ENCODE data around the gene COX19. TPM values are rescaled to one million over a fixed set of nuclear protein-coding genes. Genes with fewer than 3 reads are reported as not detected.

The COX19 gene
- total and polyA plus RNA-seq, 2 of the 13 experiments (the other 11 are each of a cell fraction or from before 2014, with no cell fraction given) = 11.5 to 21.7 TPM

DNA sequence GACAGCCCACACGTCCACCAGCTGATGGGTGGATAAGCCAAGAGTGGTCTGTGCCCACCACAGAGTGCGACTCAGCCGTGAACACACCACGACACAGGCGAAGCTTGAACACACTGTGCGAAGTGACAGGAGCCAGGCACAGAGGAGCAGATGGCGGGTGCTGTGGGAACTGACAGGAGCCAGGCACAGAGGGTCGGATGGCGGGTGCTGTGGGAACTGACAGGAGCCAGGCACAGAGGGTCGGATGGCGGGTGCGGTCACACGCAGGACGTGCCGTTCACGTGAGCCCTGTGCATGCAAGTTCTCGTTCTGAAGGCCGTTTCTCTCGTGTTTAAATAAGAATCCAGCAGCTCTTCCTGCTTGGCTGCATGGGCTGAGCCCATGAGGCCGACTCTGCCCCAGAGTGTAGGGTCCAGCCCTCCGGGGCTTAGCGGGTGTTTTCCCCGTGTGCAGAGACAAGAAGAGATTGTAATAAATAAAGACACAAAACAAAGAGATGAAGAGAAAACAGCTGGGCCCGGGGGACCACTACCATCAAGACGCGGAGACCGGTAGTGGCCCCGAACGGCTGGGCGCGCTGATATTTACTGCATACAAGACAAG lies 15.0 kb downstream of the COX19 start (continued):
- TF ChIP-seq AHR (CRISPR knock-in tag; IDR thresholded peaks at IDR 0.05) (0 out of 2 replicates have a peak, but pooled peaks have one; percentile 25), HNRNPK (IDR thresholded peaks at IDR 0.05; ENCODE audit: low read depth, low read length, poor library complexity, severe bottlenecking) (no peak), ZFP36L2 (CRISPR knock-in tag; IDR thresholded peaks at IDR 0.05) (no peak), MIXL1 (CRISPR knock-in tag; IDR thresholded peaks at IDR 0.05) (no peak), MED1 (CRISPR knock-in tag; IDR thresholded peaks at IDR 0.05) (peak; percentile 87), ZBTB7A (CRISPR knock-in tag; IDR thresholded peaks at IDR 0.05) (peak; percentile 87), ZNF569 (CRISPR knock-in tag; IDR thresholded peaks at IDR 0.05; ENCODE audit: borderline replicate concordance) (no peak), RAD21 (CRISPR knock-in tag; IDR thresholded peaks at IDR 0.05) (no peak), ZNF207 (IDR thresholded peaks at IDR 0.05; ENCODE audit: borderline replicate concordance) (no peak), ZNF839 (CRISPR knock-in tag; IDR thresholded peaks at IDR 0.05; ENCODE audit: borderline replicate concordance) (no peak), KAT8 (CRISPR knock-in tag; IDR thresholded peaks at IDR 0.05) (peak; percentile 54; the same call in 1 of the 2 replicates), GFI1 (CRISPR knock-in tag; IDR thresholded peaks at IDR 0.05; ENCODE audit: borderline replicate concordance) (no peak), KDM5A (IDR thresholded peaks at IDR 0.05; ENCODE audit: borderline replicate concordance, low read length) (no peak), ZNF510 (CRISPR knock-in tag; IDR thresholded peaks at IDR 0.05; ENCODE audit: low read depth) (no peak), ZC3H4 (CRISPR knock-in tag; IDR thresholded peaks at IDR 0.05; ENCODE audit: borderline replicate concordance) (no peak), CREB1 (IDR thresholded peaks at IDR 0.05) (no peak), CREB1 (CRISPR knock-in tag; IDR thresholded peaks at IDR 0.05) (no peak), CTCF (CRISPR knock-in tag; IDR thresholded peaks at IDR 0.05) (0 out of 2 replicates have a peak, but pooled peaks have one; percentile 4), KDM3A (CRISPR knock-in tag; IDR thresholded peaks at IDR 0.05; ENCODE audit: low read depth) (no peak), KLF16 (CRISPR knock-in tag; IDR thresholded peaks at IDR 0.05) (0 out of 4 replicates have a peak, but pooled peaks of 1 of the 2 experiments have one; percentile 44), SPEN (CRISPR knock-in tag; IDR thresholded peaks at IDR 0.05; ENCODE audit: low read depth) (peak; percentile 95), DR1 (CRISPR knock-in tag; IDR thresholded peaks at IDR 0.05) (no peak), REXO4 (CRISPR knock-in tag; IDR thresholded peaks at IDR 0.05; ENCODE audit: borderline replicate concordance) (no peak)
- TF ChIP-seq, protein P1, sequence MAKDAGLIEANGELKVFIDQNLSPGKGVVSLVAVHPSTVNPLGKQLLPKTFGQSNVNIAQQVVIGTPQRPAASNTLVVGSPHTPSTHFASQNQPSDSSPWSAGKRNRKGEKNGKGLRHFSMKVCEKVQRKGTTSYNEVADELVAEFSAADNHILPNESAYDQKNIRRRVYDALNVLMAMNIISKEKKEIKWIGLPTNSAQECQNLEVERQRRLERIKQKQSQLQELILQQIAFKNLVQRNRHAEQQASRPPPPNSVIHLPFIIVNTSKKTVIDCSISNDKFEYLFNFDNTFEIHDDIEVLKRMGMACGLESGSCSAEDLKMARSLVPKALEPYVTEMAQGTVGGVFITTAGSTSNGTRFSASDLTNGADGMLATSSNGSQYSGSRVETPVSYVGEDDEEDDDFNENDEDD (CRISPR knock-in tag; IDR thresholded peaks at IDR 0.05; ENCODE audit: borderline replicate concordance) = peak; percentile 30; the same call in 1 of the 2 replicates
- TF ChIP-seq, protein P2, sequence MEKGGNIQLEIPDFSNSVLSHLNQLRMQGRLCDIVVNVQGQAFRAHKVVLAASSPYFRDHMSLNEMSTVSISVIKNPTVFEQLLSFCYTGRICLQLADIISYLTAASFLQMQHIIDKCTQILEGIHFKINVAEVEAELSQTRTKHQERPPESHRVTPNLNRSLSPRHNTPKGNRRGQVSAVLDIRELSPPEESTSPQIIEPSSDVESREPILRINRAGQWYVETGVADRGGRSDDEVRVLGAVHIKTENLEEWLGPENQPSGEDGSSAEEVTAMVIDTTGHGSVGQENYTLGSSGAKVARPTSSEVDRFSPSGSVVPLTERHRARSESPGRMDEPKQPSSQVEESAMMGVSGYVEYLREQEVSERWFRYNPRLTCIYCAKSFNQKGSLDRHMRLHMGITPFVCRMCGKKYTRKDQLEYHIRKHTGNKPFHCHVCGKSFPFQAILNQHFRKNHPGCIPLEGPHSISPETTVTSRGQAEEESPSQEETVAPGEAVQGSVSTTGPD (CRISPR knock-in tag; IDR thresholded peaks at IDR 0.05) = no peak
- TF ChIP-seq, protein P3, sequence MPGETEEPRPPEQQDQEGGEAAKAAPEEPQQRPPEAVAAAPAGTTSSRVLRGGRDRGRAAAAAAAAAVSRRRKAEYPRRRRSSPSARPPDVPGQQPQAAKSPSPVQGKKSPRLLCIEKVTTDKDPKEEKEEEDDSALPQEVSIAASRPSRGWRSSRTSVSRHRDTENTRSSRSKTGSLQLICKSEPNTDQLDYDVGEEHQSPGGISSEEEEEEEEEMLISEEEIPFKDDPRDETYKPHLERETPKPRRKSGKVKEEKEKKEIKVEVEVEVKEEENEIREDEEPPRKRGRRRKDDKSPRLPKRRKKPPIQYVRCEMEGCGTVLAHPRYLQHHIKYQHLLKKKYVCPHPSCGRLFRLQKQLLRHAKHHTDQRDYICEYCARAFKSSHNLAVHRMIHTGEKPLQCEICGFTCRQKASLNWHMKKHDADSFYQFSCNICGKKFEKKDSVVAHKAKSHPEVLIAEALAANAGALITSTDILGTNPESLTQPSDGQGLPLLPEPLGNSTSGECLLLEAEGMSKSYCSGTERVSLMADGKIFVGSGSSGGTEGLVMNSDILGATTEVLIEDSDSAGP (CRISPR knock-in tag; IDR thresholded peaks at IDR 0.05; ENCODE audit: borderline replicate concordance) = peak; percentile 64; the same call in 1 of the 2 replicates
